Ishikawa (cell line): ENCODE data around the gene RELCH.

ENCODE experiments used
- CEBPB ChIP-seq: IDR thresholded peaks from 2 replicates; pipeline ENCODE4 v1.6.1; 2012
- CREB1 ChIP-seq: IDR thresholded peaks from 2 replicates; pipeline ENCODE4 v1.6.1; 2012; ENCODE audit warnings: low read depth
- EGR1 ChIP-seq: IDR thresholded peaks from 2 replicates; pipeline ENCODE4 v1.6.1; 2012
- EP300 ChIP-seq: IDR thresholded peaks from 2 replicates; pipeline ENCODE4 v1.6.1; 2012; ENCODE audit warnings: borderline replicate concordance
- FOXM1 ChIP-seq: IDR thresholded peaks from 2 replicates; pipeline ENCODE4 v1.6.1; 2012; ENCODE audit warnings: low read depth, borderline replicate concordance
- NFIC ChIP-seq: IDR thresholded peaks from 2 replicates; pipeline ENCODE4 v1.6.1; 2012
- RAD21 ChIP-seq: IDR thresholded peaks from 2 replicates; pipeline ENCODE4 v1.6.1; 2012; ENCODE audit warnings: low read depth
- TAF1 ChIP-seq: IDR thresholded peaks from 2 replicates; pipeline ENCODE4 v1.6.1; 2012; ENCODE audit warnings: low read depth, mild to moderate bottlenecking
- TCF12 ChIP-seq: IDR thresholded peaks from 2 replicates; pipeline ENCODE4 v1.6.1; 2012; ENCODE audit warnings: low read depth
- TEAD4 ChIP-seq: IDR thresholded peaks from 2 replicates; pipeline ENCODE4 v1.6.1; 2012
- YY1 ChIP-seq: IDR thresholded peaks from 2 replicates; pipeline ENCODE4 v1.6.1; 2012; ENCODE audit warnings: low read depth
- ZBTB7A ChIP-seq: IDR thresholded peaks from 2 replicates; pipeline ENCODE4 v1.6.1; 2012; ENCODE audit warnings: low read depth
- TF ChIP-seq, protein P1 (sequence below): IDR thresholded peaks from 2 replicates; pipeline ENCODE4 v1.6.1; 2012; ENCODE audit warnings: low read depth, mild to moderate bottlenecking
- TF ChIP-seq, protein P2 (sequence below): IDR thresholded peaks from 2 replicates; pipeline ENCODE4 v1.6.1; 2012
- TF ChIP-seq, protein P3 (sequence below): IDR thresholded peaks from 2 replicates; pipeline ENCODE4 v1.6.1; 2012

Gene RELCH

DNA sequence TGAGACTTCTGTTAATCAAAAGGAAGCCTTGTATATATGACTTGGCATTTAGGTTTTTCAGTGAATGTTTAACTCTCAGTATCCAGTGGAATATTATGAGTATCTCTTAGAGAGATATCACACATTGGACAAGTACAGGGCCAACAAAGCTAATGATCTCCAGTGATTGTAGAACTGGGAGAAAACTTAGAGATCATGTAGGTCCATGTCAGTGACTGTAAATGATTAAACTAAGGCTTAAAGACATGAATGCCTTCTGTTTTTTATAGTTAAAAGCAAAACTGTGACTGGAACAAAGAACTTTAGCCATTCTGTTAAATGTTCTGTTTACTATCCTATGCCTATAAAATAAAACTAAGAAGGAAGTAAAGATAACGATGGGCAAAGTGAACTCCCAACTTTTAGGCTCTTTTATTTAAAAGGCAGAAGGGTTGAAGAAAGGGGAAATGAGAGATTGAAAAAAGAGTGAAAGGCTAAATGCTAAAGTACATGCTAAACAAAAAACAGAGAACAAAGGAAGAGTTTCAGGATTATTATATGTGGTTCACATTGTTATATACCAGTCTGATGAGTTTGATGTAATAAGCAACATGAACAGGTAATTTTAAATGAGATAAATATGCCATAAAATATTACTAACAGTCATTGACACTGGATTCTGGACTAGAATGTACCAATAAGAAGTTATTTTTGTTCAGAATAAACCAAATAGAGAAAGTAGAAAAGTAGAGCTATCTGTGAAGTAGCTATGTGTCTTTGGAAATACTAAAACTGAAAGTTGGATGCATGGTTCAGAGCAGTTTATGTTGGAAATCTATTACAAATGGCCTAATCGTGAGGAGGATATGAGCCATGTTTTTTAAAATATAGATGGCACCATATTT is 101.0 kb downstream of the RELCH start:
- no peak for TF ChIP-seq YY1
- TF ChIP-seq, protein P1, sequence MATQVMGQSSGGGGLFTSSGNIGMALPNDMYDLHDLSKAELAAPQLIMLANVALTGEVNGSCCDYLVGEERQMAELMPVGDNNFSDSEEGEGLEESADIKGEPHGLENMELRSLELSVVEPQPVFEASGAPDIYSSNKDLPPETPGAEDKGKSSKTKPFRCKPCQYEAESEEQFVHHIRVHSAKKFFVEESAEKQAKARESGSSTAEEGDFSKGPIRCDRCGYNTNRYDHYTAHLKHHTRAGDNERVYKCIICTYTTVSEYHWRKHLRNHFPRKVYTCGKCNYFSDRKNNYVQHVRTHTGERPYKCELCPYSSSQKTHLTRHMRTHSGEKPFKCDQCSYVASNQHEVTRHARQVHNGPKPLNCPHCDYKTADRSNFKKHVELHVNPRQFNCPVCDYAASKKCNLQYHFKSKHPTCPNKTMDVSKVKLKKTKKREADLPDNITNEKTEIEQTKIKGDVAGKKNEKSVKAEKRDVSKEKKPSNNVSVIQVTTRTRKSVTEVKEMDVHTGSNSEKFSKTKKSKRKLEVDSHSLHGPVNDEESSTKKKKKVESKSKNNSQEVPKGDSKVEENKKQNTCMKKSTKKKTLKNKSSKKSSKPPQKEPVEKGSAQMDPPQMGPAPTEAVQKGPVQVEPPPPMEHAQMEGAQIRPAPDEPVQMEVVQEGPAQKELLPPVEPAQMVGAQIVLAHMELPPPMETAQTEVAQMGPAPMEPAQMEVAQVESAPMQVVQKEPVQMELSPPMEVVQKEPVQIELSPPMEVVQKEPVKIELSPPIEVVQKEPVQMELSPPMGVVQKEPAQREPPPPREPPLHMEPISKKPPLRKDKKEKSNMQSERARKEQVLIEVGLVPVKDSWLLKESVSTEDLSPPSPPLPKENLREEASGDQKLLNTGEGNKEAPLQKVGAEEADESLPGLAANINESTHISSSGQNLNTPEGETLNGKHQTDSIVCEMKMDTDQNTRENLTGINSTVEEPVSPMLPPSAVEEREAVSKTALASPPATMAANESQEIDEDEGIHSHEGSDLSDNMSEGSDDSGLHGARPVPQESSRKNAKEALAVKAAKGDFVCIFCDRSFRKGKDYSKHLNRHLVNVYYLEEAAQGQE: no peak
- no peak for TF ChIP-seq TCF12
- TF ChIP-seq, protein P2, sequence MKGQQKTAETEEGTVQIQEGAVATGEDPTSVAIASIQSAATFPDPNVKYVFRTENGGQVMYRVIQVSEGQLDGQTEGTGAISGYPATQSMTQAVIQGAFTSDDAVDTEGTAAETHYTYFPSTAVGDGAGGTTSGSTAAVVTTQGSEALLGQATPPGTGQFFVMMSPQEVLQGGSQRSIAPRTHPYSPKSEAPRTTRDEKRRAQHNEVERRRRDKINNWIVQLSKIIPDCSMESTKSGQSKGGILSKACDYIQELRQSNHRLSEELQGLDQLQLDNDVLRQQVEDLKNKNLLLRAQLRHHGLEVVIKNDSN: no peak
- no peak for TF ChIP-seq FOXM1
- no peak for TF ChIP-seq TAF1
- no peak for TF ChIP-seq EGR1
- no peak for TF ChIP-seq RAD21

DNA sequence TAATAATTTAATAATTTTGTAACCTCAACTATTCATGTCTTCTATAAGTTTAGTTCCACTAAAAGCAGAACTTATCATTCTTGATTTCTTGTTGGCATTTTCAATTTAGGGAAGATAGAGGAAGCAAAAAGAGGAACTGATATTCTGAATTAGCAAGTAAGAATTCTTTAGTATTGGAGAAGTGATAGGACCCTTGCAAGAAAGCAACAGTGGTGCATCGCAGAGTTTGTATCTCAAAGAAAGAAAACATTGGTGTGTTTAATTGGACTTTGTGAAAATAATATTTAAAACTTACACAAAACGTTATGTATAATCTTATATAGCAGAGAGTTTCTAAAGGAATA is 101.6 kb downstream of the RELCH start:
- TF ChIP-seq FOXM1 (no peak), NFIC (no peak), CREB1 (no peak), EGR1 (no peak), RAD21 (no peak), ZBTB7A (no peak), CEBPB (no peak), TAF1 (no peak), EP300 (no peak)
- TF ChIP-seq, protein P1: no peak
- TF ChIP-seq, protein P2: no peak

DNA sequence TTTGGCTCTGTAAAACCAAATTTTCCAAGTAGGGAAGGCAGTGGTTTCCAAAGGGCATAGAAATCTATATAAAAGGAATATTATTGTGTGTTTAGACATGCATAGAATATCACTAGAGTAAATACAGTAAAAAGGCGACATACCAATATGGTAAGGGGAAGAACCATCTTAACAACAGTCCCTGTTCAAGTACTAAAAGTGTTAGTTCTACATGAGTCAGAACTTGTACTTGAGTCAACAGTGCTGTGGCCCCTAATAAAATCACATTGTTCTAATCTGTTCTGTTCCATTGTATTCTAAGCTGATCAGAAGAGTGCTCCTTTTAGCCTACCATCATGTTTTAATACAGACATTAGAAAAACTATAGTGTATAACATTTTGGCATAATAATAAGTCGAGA is 102.0 kb downstream of the RELCH start:
- TF ChIP-seq NFIC (no peak), YY1 (no peak), TAF1 (no peak), FOXM1 (no peak), CEBPB (no peak)

GRCh38 chr18:62294073-62294472 is 107.0 kb downstream of the RELCH start:
- TF ChIP-seq RAD21 (no peak), ZBTB7A (no peak), EGR1 (no peak), TAF1 (no peak), TCF12 (no peak), FOXM1 (no peak), TEAD4 (no peak)
- TF ChIP-seq, protein P3, sequence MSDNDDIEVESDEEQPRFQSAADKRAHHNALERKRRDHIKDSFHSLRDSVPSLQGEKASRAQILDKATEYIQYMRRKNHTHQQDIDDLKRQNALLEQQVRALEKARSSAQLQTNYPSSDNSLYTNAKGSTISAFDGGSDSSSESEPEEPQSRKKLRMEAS: no peak

DNA sequence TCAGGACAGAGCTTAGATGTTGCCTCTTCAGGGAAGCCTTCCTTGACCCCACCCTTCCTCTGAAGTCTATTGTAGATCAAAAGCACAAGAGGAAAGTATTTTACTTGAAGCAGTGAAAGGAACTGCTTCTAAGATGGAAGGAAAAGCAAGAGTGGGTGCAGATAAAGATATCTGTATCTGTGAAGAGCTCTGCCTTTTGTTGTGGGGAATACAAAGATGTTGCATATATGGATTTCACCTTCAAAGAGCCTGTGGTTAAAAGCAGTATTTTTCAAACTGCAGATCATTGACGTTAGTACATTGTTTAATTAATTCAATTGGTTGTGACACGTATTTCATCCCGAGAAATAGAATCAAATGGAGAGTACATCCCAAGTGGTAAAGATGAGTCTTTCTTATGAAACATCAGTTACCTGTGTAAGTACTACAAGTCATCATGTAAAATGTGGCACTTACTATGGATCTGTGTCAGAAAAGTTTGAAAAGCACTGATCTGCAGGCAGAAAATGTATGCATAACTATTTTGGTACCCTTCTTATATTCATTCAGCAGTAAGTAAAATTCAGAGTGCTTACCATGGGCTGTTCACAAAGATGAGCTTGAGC is 113.4 kb downstream of the RELCH start:
- TF ChIP-seq TCF12 (no peak), EGR1 (no peak), NFIC (no peak), TAF1 (no peak), ZBTB7A (no peak), CREB1 (no peak), TEAD4 (no peak)
- TF ChIP-seq, protein P1: no peak
